SK-N-SH treated with all-trans-retinoic acid at 6 μM for 48 hours (cell line): ENCODE results near the gene ROCK1.

Source experiments
- ATAC-seq: fragments of 200-7000 bp; cut with Tn5 transposase; 3 replicates; pipeline ENCODE4 v1.9.1; 2020; ENCODE audit warnings: mild to moderate bottlenecking, moderate library complexity
- ARNTL ChIP-seq: fragments of 450-650 bp; formaldehyde crosslinking; IDR thresholded peaks from 2 replicates; pipeline ENCODE4 v1.5.0; 2020; ENCODE audit warnings: low read depth, mild to moderate bottlenecking, moderate library complexity, borderline replicate concordance
- BACH2 ChIP-seq: fragments of 250-450 bp; sonication (Bioruptor Pico); IDR thresholded peaks from 2 replicates; pipeline ENCODE4 v1.9.0; 2021; ENCODE audit warnings: mild to moderate bottlenecking, borderline replicate concordance
- CSDC2 ChIP-seq: fragments of 250-450 bp; sonication (Bioruptor Pico); IDR thresholded peaks from 2 replicates; pipeline ENCODE4 v1.5.0; 2020; ENCODE audit warnings: mild to moderate bottlenecking, moderate library complexity
- GLIS3 ChIP-seq: fragments of 250-450 bp; sonication (Bioruptor Pico); IDR thresholded peaks from 2 replicates; pipeline ENCODE4 v1.5.0; 2020; ENCODE audit warnings: mild to moderate bottlenecking, moderate library complexity
- ISL1 ChIP-seq: fragments of 250-450 bp; sonication (Bioruptor Pico); IDR thresholded peaks from 2 replicates; pipeline ENCODE4 v2.1.2; 2022; ENCODE audit warnings: mild to moderate bottlenecking, moderate library complexity
- PATZ1 ChIP-seq: fragments of 250-450 bp; sonication (Bioruptor Pico); IDR thresholded peaks from 2 replicates; pipeline ENCODE4 v1.8.0; 2020; ENCODE audit warnings: mild to moderate bottlenecking, moderate library complexity, borderline replicate concordance
- POU6F1 ChIP-seq: fragments of 250-450 bp; sonication (Bioruptor Pico); IDR thresholded peaks from 2 replicates; pipeline ENCODE4 v1.8.0; 2021; ENCODE audit warnings: low read depth, mild to moderate bottlenecking, moderate library complexity, borderline replicate concordance
- PPARA ChIP-seq: fragments of 250-450 bp; sonication (Bioruptor Pico); IDR thresholded peaks from 2 replicates; pipeline ENCODE4 v1.5.0; 2020; ENCODE audit warnings: mild to moderate bottlenecking, borderline replicate concordance
- SNAI2 ChIP-seq: fragments of 250-450 bp; sonication (Bioruptor Pico); IDR thresholded peaks from 2 replicates; pipeline ENCODE4 v1.5.0; 2020; ENCODE audit warnings: mild to moderate bottlenecking, moderate library complexity
- TCF4 ChIP-seq: fragments of 250-450 bp; sonication (Bioruptor Pico); IDR thresholded peaks from 2 replicates; pipeline ENCODE4 v1.8.0; 2021; ENCODE audit warnings: mild to moderate bottlenecking, moderate library complexity, borderline replicate concordance
- TOX ChIP-seq: fragments of 250-450 bp; sonication (Bioruptor Pico); IDR thresholded peaks from 2 replicates; pipeline ENCODE4 v1.8.0; 2021; ENCODE audit warnings: mild to moderate bottlenecking, moderate library complexity, borderline replicate concordance
- TSHZ2 ChIP-seq: fragments of 250-450 bp; sonication (Bioruptor Pico); IDR thresholded peaks from 2 replicates; pipeline ENCODE4 v1.5.0; 2020; ENCODE audit warnings: mild to moderate bottlenecking, moderate library complexity
- ZC3H10 ChIP-seq: fragments of 250-450 bp; sonication (Bioruptor Pico); IDR thresholded peaks from 2 replicates; pipeline ENCODE4 v1.5.1; 2021; ENCODE audit warnings: mild to moderate bottlenecking, moderate library complexity
- ZFP3 ChIP-seq: fragments of 250-450 bp; sonication (Bioruptor Pico); IDR thresholded peaks from 2 replicates; pipeline ENCODE4 v1.5.0; 2020; ENCODE audit warnings: mild to moderate bottlenecking, moderate library complexity
- ZNF565 ChIP-seq: fragments of 450-650 bp; formaldehyde crosslinking; conservative IDR thresholded peaks from 2 replicates; pipeline ENCODE4 v1.5.0; 2020; ENCODE audit warnings: low read depth, mild to moderate bottlenecking, moderate library complexity
- TF ChIP-seq, protein P1 (sequence below): fragments of 250-450 bp; sonication (Bioruptor Pico); IDR thresholded peaks from 2 replicates; pipeline ENCODE4 v1.5.1; 2020; ENCODE audit warnings: low read depth, mild to moderate bottlenecking, moderate library complexity

ROCK1 gene

GRCh38 chr18:21123290-21123926 lies 11.8 kb upstream of the ROCK1 start:
- TF ChIP-seq TOX (CRISPR knock-in tag) (no peak), TSHZ2 (CRISPR knock-in tag) (no peak), ISL1 (CRISPR knock-in tag) (no peak), PPARA (CRISPR knock-in tag) (no peak), GLIS3 (CRISPR knock-in tag) (no peak), ARNTL (CRISPR knock-in tag) (no peak), CSDC2 (CRISPR knock-in tag) (no peak), ZFP3 (CRISPR knock-in tag) (no peak), POU6F1 (CRISPR knock-in tag) (no peak), ZNF565 (CRISPR knock-in tag) (no peak), ZC3H10 (no peak), BACH2 (CRISPR knock-in tag) (no peak), SNAI2 (CRISPR knock-in tag) (no peak), TCF4 (CRISPR knock-in tag) (no peak)
- ATAC-seq: no peak

DNA sequence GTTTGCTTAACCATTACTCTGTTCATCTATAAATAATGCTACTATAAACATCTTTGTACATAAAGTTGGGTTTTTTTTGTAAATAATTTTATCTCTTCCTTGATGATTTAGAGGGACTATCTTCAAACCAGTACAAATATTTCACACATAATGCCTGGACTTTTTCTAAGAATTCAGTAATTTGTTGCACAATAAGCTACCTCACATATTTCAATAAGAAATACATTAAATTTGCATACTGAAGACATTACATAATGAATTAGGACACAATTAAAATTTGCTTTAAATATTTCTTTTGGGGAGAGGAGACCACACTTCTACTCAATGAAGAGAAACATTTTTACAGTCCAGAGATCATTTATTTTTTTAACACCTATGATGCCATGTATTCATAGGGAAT lies 7.2 kb upstream of the ROCK1 start:
- TF ChIP-seq ZNF565 (CRISPR knock-in tag): no peak
- no peak for TF ChIP-seq CSDC2 (CRISPR knock-in tag)
- TF ChIP-seq ZC3H10: no peak
- no peak for TF ChIP-seq POU6F1 (CRISPR knock-in tag)
- TF ChIP-seq PATZ1 (CRISPR knock-in tag): no peak
- TF ChIP-seq, protein P1, sequence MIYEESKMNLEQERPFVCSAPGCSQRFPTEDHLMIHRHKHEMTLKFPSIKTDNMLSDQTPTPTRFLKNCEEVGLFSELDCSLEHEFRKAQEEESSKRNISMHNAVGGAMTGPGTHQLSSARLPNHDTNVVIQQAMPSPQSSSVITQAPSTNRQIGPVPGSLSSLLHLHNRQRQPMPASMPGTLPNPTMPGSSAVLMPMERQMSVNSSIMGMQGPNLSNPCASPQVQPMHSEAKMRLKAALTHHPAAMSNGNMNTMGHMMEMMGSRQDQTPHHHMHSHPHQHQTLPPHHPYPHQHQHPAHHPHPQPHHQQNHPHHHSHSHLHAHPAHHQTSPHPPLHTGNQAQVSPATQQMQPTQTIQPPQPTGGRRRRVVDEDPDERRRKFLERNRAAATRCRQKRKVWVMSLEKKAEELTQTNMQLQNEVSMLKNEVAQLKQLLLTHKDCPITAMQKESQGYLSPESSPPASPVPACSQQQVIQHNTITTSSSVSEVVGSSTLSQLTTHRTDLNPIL (CRISPR knock-in tag): no peak
- no peak for TF ChIP-seq TCF4 (CRISPR knock-in tag)
- no peak for ATAC-seq

GRCh38 chr18:21117409-21118131 lies 6.0 kb upstream of the ROCK1 start:
- ATAC-seq: peak; percentile 93
- TF ChIP-seq GLIS3 (CRISPR knock-in tag): no peak
